Medulla oblongata (tissue), 1 donor: ENCODE data around the gene GJD3.

ENCODE experiments used
- DNase-seq: peaks from one replicate; pipeline ENCODE4 v3.0.0-alpha.2; 2015; ENCODE audit errors: extremely low spot score

The GJD3 gene

DNA sequence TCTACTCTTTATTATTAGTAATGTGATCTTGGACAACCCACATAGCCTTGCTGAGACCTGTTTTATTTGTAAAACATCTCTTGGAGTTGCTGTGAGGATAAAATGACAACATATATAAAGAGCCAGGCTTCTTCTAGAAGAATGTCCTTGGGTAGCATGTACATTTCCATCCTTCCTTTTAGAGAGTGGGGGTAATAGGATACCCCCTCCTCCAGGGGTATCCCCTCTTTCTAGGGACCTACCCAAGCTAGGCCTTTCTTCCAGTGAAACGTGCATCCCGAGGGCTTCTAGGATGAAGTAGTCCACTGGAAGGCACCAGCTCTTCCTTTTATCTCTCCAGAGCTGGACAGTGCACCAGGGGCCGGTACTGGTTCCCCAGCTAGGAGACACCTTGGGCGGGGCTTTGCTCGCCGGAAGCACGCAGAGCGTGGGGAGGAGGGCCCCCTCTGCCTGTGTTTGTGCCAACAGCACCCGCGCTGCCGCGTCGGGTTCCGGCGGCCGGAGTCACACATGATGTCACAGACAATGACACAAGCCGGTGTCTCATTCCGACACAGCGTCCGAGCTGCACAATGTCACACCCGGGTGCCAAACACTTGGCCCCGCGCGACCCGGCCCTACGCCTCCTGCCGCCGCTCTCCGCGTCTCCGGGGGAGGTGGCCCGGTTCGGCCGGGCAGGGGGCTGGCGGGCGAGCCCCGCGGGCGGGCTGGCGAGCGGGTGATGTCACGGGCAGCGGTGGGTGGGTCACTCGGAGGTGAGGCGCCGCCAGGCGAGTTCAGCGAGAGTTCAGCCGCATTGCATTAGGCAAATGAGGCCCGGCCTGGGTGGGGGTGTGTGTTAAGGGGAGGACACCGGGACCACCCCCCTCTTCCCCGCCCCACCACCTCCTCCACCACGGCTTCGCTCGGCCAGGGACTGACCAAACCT is 23.4 kb downstream of the GJD3 start:
- DNase-seq, result peak; percentile 67

DNA sequence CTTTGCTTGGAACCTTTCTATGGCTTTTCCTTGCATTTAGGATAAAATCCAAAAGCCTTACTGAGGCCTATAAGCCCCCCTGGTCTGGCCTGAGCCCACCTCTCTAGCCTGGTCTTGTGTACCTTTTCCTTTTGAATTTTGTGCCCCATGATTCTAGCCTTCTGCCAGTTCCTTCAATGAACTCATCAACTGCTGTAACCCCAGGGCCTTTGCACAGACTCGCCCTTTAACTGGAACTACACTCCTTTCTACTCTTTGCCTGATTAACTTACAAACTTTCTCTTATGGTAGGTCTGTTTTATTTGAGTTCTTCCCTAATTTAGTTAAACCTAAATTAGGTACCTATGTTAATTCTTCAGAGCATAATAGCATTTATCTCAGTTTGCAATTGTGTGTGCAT is 24.2 kb downstream of the GJD3 start:
- no peak for DNase-seq

DNA sequence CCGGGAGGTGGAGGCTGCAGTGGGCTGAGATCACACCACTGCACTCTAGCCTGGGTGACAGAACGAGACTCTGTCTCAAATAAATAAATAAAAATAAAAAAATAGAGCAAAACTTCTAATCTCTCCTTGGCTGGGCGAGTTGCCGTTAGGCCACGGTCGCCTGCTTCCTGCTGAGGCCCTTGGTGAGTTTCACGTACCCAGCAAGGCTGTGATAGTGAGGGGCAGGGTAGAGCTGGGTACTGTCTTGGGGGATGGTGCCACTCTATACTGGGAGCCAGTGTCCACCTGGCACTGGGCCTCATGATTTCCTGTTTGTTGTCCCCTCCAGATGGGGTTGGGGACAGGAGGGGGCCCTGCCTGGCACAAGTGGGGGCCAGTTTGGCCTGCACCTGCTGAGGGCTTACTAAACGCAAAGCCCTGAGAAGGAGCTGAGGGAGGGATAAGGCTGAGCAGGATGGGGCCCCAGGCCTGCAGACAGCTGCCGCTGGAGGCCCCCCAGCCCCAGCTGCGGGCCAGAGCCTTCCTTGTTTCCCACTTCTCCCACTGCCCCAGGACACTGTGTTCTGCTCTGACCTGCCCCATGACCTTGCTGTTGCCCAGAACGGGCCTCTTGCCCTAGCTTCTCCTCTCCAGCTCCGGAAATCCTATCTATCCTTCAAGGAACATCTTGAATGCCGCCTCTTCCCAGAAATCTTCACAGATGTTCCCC is 25.4 kb downstream of the GJD3 start:
- DNase-seq, result no peak

GRCh38 chr17:40338058-40338457 is 26.5 kb downstream of the GJD3 start:
- DNase-seq, result no peak

- no peak for DNase-seq
These were observed 27.2 kb downstream of the GJD3 start for GRCh38 chr17:40337351-40337750.

GRCh38 chr17:40335620-40336019 is 28.9 kb downstream of the GJD3 start:
- DNase-seq, result no peak

DNA sequence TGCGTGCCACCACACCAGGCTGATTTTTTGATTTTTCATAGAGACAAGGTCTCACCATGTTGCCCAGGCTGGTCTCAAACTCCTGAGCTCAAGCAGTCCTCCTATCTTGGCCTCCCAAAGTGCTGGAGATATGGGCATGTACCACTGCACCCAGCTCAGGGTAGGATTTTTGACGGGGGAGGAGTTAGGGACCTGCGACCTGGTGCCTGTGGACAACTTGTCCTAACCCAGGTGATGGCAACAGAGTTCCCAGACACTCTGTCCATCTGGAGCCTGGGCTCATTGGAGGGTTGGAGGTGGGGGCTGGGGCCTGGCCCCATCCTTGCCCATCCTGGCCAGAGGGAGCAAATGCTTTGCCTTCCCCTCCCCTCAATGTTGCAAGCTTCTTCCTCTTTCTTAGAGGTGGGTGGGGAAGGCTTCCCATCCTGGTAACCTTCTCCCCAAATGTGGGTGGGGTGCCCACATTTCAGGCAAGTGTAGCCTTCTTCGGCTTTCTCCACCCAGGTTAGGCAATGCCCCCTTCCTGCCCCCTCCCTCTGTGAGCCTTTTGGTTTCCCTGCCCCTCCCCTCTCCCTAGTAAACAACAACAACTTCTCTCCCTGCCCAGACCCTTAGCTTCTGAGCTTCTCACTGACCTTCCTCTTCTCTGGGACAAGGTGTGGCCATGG is 30.6 kb downstream of the GJD3 start:
- no peak for DNase-seq

GRCh38 chr17:40331743-40332641 is 32.5 kb downstream of the GJD3 start:
- DNase-seq, result peak; percentile 83

DNA sequence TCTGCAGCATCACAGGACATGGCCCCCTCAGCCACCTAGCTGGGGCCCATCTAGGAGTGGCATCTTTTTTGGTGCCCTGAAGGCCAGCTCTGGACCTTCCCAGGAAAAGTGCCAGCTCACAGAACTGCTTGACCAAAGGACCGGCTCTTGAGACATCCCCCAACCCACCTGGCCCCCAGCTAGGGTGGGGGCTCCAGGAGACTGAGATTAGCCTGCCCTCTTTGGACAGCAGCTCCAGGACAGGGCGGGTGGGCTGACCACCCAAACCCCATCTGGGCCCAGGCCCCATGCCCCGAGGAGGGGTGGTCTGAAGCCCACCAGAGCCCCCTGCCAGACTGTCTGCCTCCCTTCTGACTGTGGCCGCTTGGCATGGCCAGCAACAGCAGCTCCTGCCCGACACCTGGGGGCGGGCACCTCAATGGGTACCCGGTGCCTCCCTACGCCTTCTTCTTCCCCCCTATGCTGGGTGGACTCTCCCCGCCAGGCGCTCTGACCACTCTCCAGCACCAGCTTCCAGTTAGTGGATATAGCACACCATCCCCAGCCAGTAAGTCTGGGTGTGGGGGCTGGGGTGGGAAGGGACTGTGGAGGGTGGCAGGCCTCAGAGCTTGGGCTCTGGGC is 33.6 kb downstream of the GJD3 start:
- DNase-seq, result no peak

GRCh38 chr17:40329839-40330794 is 34.4 kb downstream of the GJD3 start:
- DNase-seq, result peak; percentile 28

DNA sequence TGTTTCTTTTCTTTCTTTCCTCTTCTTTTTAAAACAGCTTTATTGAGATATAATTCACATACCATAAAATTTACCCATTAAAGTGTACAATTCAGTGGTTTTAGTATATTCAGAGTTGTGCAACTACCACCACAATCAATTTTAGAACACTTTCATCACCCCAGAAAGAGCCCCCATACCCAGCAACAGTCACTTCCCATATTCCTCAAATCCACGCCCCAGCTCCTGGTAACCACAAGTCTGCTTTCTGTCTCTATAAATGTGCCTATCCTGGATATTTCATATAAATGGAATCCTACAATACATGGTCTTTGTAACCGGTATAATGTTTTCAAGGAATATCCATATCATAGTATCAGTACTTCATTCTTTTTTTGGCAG is 36.2 kb downstream of the GJD3 start:
- no peak for DNase-seq

DNA sequence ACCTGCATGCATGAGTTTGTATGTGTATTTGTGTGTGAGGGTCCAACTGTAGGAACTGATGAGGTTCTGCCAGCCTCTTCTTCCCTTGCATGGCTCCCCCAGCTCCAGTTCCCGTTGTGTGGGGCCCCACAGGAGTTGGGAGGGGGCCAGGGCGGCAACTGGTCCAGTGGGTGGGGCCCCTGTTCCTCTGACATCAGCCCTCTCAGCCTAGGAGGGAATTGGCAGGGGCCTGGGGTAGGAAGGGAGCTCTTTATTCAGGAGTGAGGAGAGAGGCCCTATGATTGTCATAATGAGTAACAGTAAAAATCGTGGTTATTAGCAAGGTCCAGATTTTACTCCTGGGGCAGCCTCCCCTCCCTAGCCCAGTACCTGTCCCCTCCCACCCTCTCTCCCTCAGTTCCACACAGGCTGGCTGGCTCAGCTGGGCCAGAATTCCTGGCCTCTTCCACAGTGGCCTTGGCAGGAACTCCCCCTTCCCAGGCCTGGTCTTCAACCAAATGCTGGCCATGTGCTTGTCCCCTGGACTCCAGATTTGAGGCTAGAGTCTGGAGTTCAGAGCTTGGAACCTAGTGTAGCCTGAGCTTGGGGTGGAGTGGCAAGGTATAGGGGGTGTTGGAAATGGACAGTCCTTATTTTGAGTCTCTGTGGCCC is 36.7 kb downstream of the GJD3 start:
- no peak for DNase-seq

GRCh38 chr17:40327244-40327729 is 37.2 kb downstream of the GJD3 start:
- no peak for DNase-seq

DNA sequence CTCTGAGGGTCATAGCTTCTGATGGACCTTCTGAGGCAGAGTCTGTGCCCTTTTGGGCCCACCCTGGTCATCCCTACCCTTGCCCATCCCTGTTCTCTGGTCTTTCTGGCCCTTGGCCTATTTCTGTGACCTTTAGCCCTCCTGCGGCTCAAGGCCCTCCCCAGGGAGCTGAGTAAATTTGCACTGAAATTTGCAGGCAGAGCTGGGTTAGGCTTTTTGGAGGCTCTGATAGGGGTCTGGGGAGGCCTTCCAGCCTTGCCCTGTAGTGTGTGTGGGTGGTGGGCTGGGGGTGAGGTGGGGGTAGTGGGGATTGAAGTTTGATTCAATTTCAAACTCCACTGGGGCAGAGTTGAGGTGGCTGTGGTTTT is 37.7 kb downstream of the GJD3 start:
- no peak for DNase-seq

DNA sequence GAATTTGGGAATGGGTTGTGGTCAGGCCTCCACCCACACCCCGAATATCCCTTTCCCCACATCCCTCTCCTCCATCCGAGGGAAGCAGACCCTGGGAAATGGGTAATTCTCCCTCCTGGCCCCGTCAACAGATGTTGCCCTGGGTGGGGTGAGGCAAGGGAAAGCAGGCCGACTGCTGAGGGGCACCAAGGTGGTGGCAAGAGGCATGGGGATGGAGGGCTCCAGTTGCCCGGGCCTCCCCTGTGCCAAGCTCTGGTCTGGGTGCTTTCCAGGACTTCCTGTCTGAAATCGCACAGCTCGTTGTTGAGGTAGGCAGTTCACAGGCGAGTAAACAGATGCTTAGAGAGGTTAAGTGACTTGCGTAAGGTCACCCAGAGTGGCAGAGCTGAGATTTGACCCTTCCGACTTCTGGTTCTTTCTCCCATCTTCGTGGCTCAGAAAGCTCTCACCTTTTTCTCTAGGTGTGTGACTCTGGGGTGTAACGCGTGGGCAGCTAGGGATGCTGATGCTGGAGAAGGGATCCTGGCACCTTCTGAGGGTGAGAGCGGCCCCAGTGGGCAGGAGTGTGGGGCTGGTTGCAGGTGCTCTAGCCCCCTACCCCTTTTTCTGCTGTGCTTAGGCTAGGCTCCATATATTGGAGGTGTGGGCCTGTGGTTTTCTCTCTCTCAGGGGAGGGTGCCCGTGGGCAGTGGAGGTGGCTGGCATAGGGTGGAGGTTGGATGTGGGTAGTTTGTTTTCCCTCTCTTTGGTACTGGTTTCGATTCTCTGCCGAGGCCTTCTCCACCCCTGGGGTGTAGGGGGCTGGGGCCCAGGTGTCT is 38.3 kb downstream of the GJD3 start:
- DNase-seq, result no peak

GRCh38 chr17:40325156-40326013 is 39.2 kb downstream of the GJD3 start:
- DNase-seq, result no peak
